ENCODE data around the gene SLC35F3. TPM values are rescaled to one million over a fixed set of nuclear protein-coding genes. Genes with fewer than 3 reads are reported as not detected.
A peak's percentile ranks its signal among the peaks of the same experiment; 100 is the strongest.

The SLC35F3 gene
- total and polyA plus RNA-seq, 9 of the 15 experiments (the other 6 are each of a cell fraction or from before 2014, with no cell fraction given), result 0.04 to 0.07 (median 0.04) TPM; not detected in 6

DNA sequence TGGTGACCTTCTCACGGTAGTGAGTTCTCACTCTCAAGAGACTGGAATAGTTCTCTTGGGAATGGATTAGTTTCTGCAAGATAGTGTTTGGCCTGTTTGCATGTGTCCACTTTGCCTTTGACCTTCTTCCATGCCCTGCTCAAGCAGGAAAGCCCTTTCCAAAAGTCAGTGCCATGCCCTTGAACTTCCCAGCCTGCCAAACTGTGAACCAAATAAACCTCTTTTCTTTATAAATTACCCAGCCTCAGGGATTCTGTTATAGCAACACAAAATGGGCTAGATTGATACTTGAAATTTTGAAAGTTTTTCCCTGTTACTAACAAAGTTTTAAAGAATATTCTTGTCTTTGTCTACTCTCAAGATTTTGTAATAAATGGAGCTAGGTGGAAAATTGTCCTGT lies 139.6 kb downstream of the SLC35F3 start:
- no peak for ATAC-seq
- Histone ChIP-seq H3K9me3 (replicated peaks; ENCODE audit: control insufficient read depth, insufficient read depth, low read depth, low read length) (no peaks in the 10 kb centered on the region), H3K79me2 (ENCODE audit: control insufficient read depth, insufficient read depth, low read length) (no peaks in the 10 kb centered on the region), H4K20me1 (replicated peaks; ENCODE audit: control insufficient read depth, insufficient read depth, low read length) (no peaks in the 10 kb centered on the region), H3K4me1 (replicated peaks in 1 of 2; ENCODE audit: control insufficient read depth in 2 of 2, insufficient read depth in 2 of 2, low read length in 2 of 2) (no peaks in the 10 kb centered on the region), H2AFZ (ENCODE audit: low read depth, low read length) (no peak overlapping the region), H3K36me3 (ENCODE audit: control insufficient read depth, insufficient read depth, low read length) (no peaks in the 10 kb centered on the region), H3K4me3 (no peak overlapping the region), H3K4me2 (ENCODE audit: insufficient read depth, low read length) (no peak overlapping the region), H3K9ac (ENCODE audit: insufficient read depth in 1 of 2, low read depth in 2 of 2, low read length in 2 of 2) (no peak overlapping the region), H3K27me3 (ENCODE audit: control insufficient read depth in 2 of 2, insufficient read depth in 2 of 2, low read length in 2 of 2) (no peaks in the 10 kb centered on the region; a peak in 1 of 5 replicates), H3K27ac (ENCODE audit: extremely low read depth, low read depth, low read length) (no peak overlapping the region), H3K9me1 (ENCODE audit: control insufficient read depth, insufficient read depth, low read length) (no peaks in the 10 kb centered on the region)
- TF ChIP-seq, protein P1, sequence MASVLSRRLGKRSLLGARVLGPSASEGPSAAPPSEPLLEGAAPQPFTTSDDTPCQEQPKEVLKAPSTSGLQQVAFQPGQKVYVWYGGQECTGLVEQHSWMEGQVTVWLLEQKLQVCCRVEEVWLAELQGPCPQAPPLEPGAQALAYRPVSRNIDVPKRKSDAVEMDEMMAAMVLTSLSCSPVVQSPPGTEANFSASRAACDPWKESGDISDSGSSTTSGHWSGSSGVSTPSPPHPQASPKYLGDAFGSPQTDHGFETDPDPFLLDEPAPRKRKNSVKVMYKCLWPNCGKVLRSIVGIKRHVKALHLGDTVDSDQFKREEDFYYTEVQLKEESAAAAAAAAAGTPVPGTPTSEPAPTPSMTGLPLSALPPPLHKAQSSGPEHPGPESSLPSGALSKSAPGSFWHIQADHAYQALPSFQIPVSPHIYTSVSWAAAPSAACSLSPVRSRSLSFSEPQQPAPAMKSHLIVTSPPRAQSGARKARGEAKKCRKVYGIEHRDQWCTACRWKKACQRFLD (CRISPR knock-in tag; IDR thresholded peaks at IDR 0.05), result no peak
- peak; percentile 92 for TF ChIP-seq ZNF766 (CRISPR knock-in tag; conservative IDR thresholded peaks at IDR 0.05)
- intact Hi-C loops (cut with micrococcal nuclease), result no loop called here
- no peak for FAIRE-seq
- no peak for DNase-seq (ENCODE audit: extremely low read depth in 1 of 4, low spot score in 3 of 4)
- no TSS peak for BruUV-seq (replicated peaks)
- in situ Hi-C loops (cut with MboI), result no loop called here
- 0% methylated on average over 1 of the region's 1 CpG for WGBS (ENCODE audit: insufficient coverage, low coverage, missing lambda C conversion rate)
- POLR2A ChIA-PET, result no interaction called here
- CTCF ChIA-PET (ENCODE audit: low intra/inter-chr PET ratio), result no interaction called here

DNA sequence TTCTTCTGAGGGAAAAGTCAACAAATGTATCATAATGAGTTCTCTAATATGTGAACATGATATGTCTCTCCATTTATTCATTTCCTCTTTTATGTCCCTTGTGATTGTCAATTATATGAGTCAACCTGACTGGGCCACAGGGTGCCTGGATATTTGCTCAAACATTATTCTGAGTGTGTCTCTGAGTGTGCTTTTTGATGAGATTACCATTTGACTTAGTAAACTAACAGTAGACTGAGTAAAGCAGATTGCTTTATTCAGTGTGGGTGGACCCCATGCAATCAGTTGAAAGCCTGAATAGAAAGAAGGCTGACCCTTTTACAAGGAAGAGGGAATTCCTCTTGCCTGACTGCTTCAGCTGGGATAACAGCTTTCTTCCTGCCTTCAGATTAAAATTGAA lies 142.6 kb downstream of the SLC35F3 start:
- in situ Hi-C loops (cut with MboI), result no loop called here
- no TSS peak for BruUV-seq (replicated peaks)
- intact Hi-C loops (cut with micrococcal nuclease), result no loop called here
- ChIA-PET CTCF (ENCODE audit: low intra/inter-chr PET ratio) (no interaction called here), POLR2A (interaction anchor here (0.5 kb wide), 1 partner anchor 117 kb away, joined by 3 read pairs; no protein-coding TSS in a partner anchor)
- no peaks in the 10 kb centered on the region for H3K9me3 ChIP-seq (replicated peaks; ENCODE audit: control insufficient read depth, insufficient read depth, low read depth, low read length)
- H3K27ac ChIP-seq (ENCODE audit: extremely low read depth, low read depth, low read length), result no peak overlapping the region
- no peaks in the 10 kb centered on the region for H3K36me3 ChIP-seq (ENCODE audit: control insufficient read depth, insufficient read depth, low read length)
- no peaks in the 10 kb centered on the region for H3K79me2 ChIP-seq (ENCODE audit: control insufficient read depth, insufficient read depth, low read length)
- H3K4me1 ChIP-seq (replicated peaks in 1 of 2; ENCODE audit: control insufficient read depth in 2 of 2, insufficient read depth in 2 of 2, low read length in 2 of 2), result no peaks in the 10 kb centered on the region
- H3K4me2 ChIP-seq (ENCODE audit: insufficient read depth, low read length), result no peak overlapping the region
- H3K9ac ChIP-seq (ENCODE audit: insufficient read depth in 1 of 2, low read depth in 2 of 2, low read length in 2 of 2), result no peak overlapping the region
- ATAC-seq (no peak), DNase-seq (ENCODE audit: extremely low read depth in 1 of 4, low spot score in 3 of 4) (no peak), FAIRE-seq (no peak)
- no peak overlapping the region for H2AFZ ChIP-seq (ENCODE audit: low read depth, low read length)
- no peaks in the 10 kb centered on the region for H3K9me1 ChIP-seq (ENCODE audit: control insufficient read depth, insufficient read depth, low read length)
- no peak overlapping the region for H3K4me3 ChIP-seq
- no peaks in the 10 kb centered on the region for H4K20me1 ChIP-seq (replicated peaks; ENCODE audit: control insufficient read depth, insufficient read depth, low read length)
- no peaks in the 10 kb centered on the region for H3K27me3 ChIP-seq (ENCODE audit: control insufficient read depth in 2 of 2, insufficient read depth in 2 of 2, low read length in 2 of 2)
- TF ChIP-seq CBX5 (IDR thresholded peaks at IDR 0.05; ENCODE audit: borderline replicate concordance, low read depth) (no peak), TGIF2 (CRISPR knock-in tag; IDR thresholded peaks at IDR 0.05) (no peak), NUFIP1 (IDR thresholded peaks at IDR 0.05; ENCODE audit: partially characterized antibody) (no peak), OTX1 (CRISPR knock-in tag; IDR thresholded peaks at IDR 0.05) (no peak), HEY1 (CRISPR knock-in tag; IDR thresholded peaks at IDR 0.05; ENCODE audit: borderline replicate concordance) (no peak), KAT2B (IDR thresholded peaks at IDR 0.05; ENCODE audit: low read depth, low read length) (no peak), KDM5B (IDR thresholded peaks at IDR 0.05; ENCODE audit: insufficient replicate concordance, low read depth, low read length) (no peak), C11orf30 (IDR thresholded peaks at IDR 0.05; ENCODE audit: low read depth) (no peak), HIVEP1 (CRISPR knock-in tag; IDR thresholded peaks at IDR 0.05) (no peak), CREBBP (IDR thresholded peaks at IDR 0.05; ENCODE audit: low read depth, low read length) (no peak)
- TF ChIP-seq, protein P2, sequence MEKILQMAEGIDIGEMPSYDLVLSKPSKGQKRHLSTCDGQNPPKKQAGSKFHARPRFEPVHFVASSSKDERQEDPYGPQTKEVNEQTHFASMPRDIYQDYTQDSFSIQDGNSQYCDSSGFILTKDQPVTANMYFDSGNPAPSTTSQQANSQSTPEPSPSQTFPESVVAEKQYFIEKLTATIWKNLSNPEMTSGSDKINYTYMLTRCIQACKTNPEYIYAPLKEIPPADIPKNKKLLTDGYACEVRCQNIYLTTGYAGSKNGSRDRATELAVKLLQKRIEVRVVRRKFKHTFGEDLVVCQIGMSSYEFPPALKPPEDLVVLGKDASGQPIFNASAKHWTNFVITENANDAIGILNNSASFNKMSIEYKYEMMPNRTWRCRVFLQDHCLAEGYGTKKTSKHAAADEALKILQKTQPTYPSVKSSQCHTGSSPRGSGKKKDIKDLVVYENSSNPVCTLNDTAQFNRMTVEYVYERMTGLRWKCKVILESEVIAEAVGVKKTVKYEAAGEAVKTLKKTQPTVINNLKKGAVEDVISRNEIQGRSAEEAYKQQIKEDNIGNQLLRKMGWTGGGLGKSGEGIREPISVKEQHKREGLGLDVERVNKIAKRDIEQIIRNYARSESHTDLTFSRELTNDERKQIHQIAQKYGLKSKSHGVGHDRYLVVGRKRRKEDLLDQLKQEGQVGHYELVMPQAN (IDR thresholded peaks at IDR 0.05; ENCODE audit: borderline replicate concordance), result no peak
- TF ChIP-seq, protein P3, sequence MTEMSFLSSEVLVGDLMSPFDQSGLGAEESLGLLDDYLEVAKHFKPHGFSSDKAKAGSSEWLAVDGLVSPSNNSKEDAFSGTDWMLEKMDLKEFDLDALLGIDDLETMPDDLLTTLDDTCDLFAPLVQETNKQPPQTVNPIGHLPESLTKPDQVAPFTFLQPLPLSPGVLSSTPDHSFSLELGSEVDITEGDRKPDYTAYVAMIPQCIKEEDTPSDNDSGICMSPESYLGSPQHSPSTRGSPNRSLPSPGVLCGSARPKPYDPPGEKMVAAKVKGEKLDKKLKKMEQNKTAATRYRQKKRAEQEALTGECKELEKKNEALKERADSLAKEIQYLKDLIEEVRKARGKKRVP (CRISPR knock-in tag; IDR thresholded peaks at IDR 0.05), result no peak

Data from K562 (cell line).